Lower leg skin (tissue), 4 donors: ENCODE data around the gene CSTF3. TPM values are rescaled to one million over a fixed set of nuclear protein-coding genes. Genes with fewer than 3 reads are reported as not detected.
"Not testable (repeated sequence)": the region's sequence is repeated elsewhere in the genome, so short reads cannot be mapped to it uniquely, and the experiment has no call there.

Experiments used
- DNase-seq, 2 donors: peaks; one replicate each; pipeline ENCODE4 v3.0.0-alpha.2; 2019; ENCODE audit warnings: low spot score in 2 of 2
- H3K4me3 ChIP-seq: fragments of 200-600 bp; sonication (generic); 2 replicates; pipeline ENCODE4 v1.5.1; 2017; ENCODE audit warnings: mild to moderate bottlenecking, low read depth; ENCODE audit not compliant: poor library complexity, severe bottlenecking
- CTCF ChIP-seq, 3 donors: fragments of 450-650 bp; IDR thresholded peaks; one replicate each; pipeline ENCODE4 v1.5.1; 2016; ENCODE audit warnings: antibody characterized with exemption in 3 of 3, mild to moderate bottlenecking in 3 of 3, moderate library complexity in 2 of 3
- POLR2A ChIP-seq, 2 donors: fragments of 450-650 bp; IDR thresholded peaks; one replicate each; pipeline ENCODE4 v1.6.1; 2016 to 2017; ENCODE audit warnings: antibody characterized with exemption in 2 of 2, mild to moderate bottlenecking in 1 of 2, moderate library complexity in 1 of 2
- WGBS, 2 donors: methylation state at CpG; one replicate each; pipeline ENCODE4 v1.1.5; 2018; 5-methylcytosine and 5-hydroxymethylcytosine counted together
- intact Hi-C: fragments of 100-400 bp; cut with DNase I; formaldehyde crosslinking; loops from one replicate; pipeline ENCODE4 v1.15.0; 2023; ENCODE audit warnings: low total_unique reads
- total RNA-seq, 4 donors: library from RNA; depleted of rRNA; stranded (reverse); fragments of >200 nt; gene quantifications; one replicate each; pipeline ENCODE4 v1.1.0, GENCODE V29; 2016

Gene CSTF3
- total RNA-seq, 4 donors from 2014 or later, result 7.1 to 9.8 (median 8.4) TPM

- intact Hi-C loops, result no loop called here
- no peak for DNase-seq
- TF ChIP-seq POLR2A (IDR thresholded peaks at IDR 0.05), result no peak
- TF ChIP-seq CTCF (IDR thresholded peaks at IDR 0.05), result no peak
- H3K4me3 ChIP-seq, result no peak overlapping the region
- WGBS, 2 donors, result 98 to 100% methylated on average over 2 of the region's 2 CpGs
These were observed 36.3 kb downstream of the CSTF3 start for GRCh38 chr11:33125025-33125424.

GRCh38 chr11:33122696-33123095 is 38.6 kb downstream of the CSTF3 start:
- intact Hi-C loops, DNase-seq, H3K4me3 ChIP-seq: not testable (repeated sequence)
- WGBS, 2 donors, result 92 to 100% methylated on average over 1 of the region's 1 CpG

- intact Hi-C loops, result no loop called here
- TF ChIP-seq POLR2A (IDR thresholded peaks at IDR 0.05) (no peak), CTCF (IDR thresholded peaks at IDR 0.05) (no peak)
These were observed 44.7 kb downstream of the CSTF3 start for GRCh38 chr11:33116535-33116934.

GRCh38 chr11:33110083-33110482 is 51.2 kb downstream of the CSTF3 start:
- TF ChIP-seq CTCF (IDR thresholded peaks at IDR 0.05) (no peak), POLR2A (IDR thresholded peaks at IDR 0.05) (no peak)
- DNase-seq, result no peak
- H3K4me3 ChIP-seq, result no peak overlapping the region
- 43 to 50% methylated on average over 1 of the region's 1 CpG for WGBS, 2 donors
- intact Hi-C loops, result no loop called here

More at GRCh38 chr11:33116535-33116934, 44.7 kb downstream of the CSTF3 start:
- H3K4me3 ChIP-seq, result no peak overlapping the region
- DNase-seq, result no peak

- H3K4me3 ChIP-seq, result no peak overlapping the region
- DNase-seq, result no peak
- TF ChIP-seq POLR2A (IDR thresholded peaks at IDR 0.05), result no peak
- no peak for TF ChIP-seq CTCF (IDR thresholded peaks at IDR 0.05)
- intact Hi-C loops, result no loop called here
These were observed 51.9 kb downstream of the CSTF3 start for GRCh38 chr11:33109294-33109895.

- no peak overlapping the region for H3K4me3 ChIP-seq
- intact Hi-C loops, result no loop called here
- TF ChIP-seq CTCF (IDR thresholded peaks at IDR 0.05) (no peak), POLR2A (IDR thresholded peaks at IDR 0.05) (no peak)
- no peak for DNase-seq
These were observed 57.4 kb downstream of the CSTF3 start for GRCh38 chr11:33103836-33104235.
